Testis (tissue), 3 donors: ENCODE measurements around the gene FUT9. TPM values are rescaled to one million over a fixed set of nuclear protein-coding genes. Genes with fewer than 3 reads are reported as not detected.

ENCODE experiments used
- DNase-seq: peaks from one replicate; pipeline ENCODE4 v3.0.0-alpha.2; 2019
- H3K27ac ChIP-seq, 2 donors: fragments of 200-600 bp; sonication (generic); one replicate each; pipeline ENCODE4 v1.5.1; 2019
- H3K27me3 ChIP-seq: fragments of 200-600 bp; sonication (generic); one replicate; pipeline ENCODE4 v1.5.1; 2019
- H3K36me3 ChIP-seq: fragments of 200-600 bp; sonication (generic); one replicate; pipeline ENCODE4 v1.5.1; 2017; ENCODE audit warnings: low read depth; ENCODE audit errors: missing control alignments
- H3K4me1 ChIP-seq: fragments of 200-600 bp; sonication (generic); one replicate; pipeline ENCODE4 v1.5.1; 2019
- H3K4me3 ChIP-seq, 2 donors: fragments of 200-600 bp; sonication (generic); one replicate each; pipeline ENCODE4 v1.5.1; 2017 to 2019
- H3K9me3 ChIP-seq: fragments of 200-600 bp; sonication (generic); one replicate; pipeline ENCODE4 v1.5.1; 2017
- POLR2A ChIP-seq: fragments of 450-650 bp; IDR thresholded peaks from one replicate; pipeline ENCODE4 v1.6.1; 2017; ENCODE audit warnings: antibody characterized with exemption, mild to moderate bottlenecking, moderate library complexity
- WGBS, 2 donors: methylation state at CpG; one replicate each; pipeline ENCODE4 v1.1.5; 2018; 5-methylcytosine and 5-hydroxymethylcytosine counted together
- intact Hi-C: fragments of 100-400 bp; cut with DNase I; formaldehyde crosslinking; loops from one replicate; pipeline ENCODE4 v1.15.1; 2023; ENCODE audit warnings: low total_unique reads
- polyA plus RNA-seq: library from polyadenylated mRNA; stranded (reverse); fragments of 350-450 nt; fragmentation: Illumina TruSeq; extraction: RNeasy Lipid Tissue Mini Kit (QIAGEN cat#74804); gene quantifications from one replicate; pipeline ENCODE4 v1.2.3, GENCODE V29; 2014; ENCODE audit warnings: low read depth, low replicate concordance; ENCODE audit not compliant: insufficient read depth
- total RNA-seq, 2 donors: library from RNA; depleted of rRNA; stranded (reverse); fragments of >200 nt; gene quantifications; one replicate each; pipeline ENCODE4 v1.2.3, GENCODE V29; 2016
- TF ChIP-seq, protein P1 (sequence below), 3 experiments: fragments of 450-650 bp in 2 of 3; fragments of 200-600 bp in 1 of 3; sonication (generic) in 1 of 3; IDR thresholded peaks; one replicate each; pipeline ENCODE4 v1.5.1; 2016 to 2019; ENCODE audit warnings: antibody characterized with exemption in 3 of 3, mild to moderate bottlenecking in 2 of 3, moderate library complexity in 1 of 3

The FUT9 gene
- total and polyA plus RNA-seq, 3 donors from 2014 or later: 0.12 to 0.24 TPM; not detected in 1

DNA sequence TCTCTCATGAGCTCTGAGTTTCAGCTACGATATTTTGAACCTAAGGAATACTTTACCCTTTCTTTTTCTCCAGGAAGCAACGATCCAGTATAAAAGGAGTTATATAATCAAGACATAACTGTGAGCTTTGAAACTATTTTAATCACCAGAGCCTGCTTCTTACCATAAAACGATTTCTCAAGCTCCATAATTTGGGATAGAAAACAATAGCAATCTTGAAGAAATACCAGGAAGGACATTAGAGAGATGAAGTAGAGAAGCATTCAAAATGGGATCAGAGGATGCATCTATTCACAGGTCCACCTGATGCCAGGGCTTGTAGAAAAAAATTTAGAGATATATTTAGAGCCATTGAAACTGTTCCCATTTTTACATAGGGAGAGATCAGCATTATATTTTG, 135.9 kb downstream of the FUT9 start:
- no peaks in the 10 kb centered on the region for H3K4me1 ChIP-seq
- H3K36me3 ChIP-seq: no peaks in the 10 kb centered on the region
- no peak for DNase-seq
- no peaks in the 10 kb centered on the region for H3K9me3 ChIP-seq
- H3K4me3 ChIP-seq: no peak overlapping the region
- no peak for TF ChIP-seq POLR2A
- TF ChIP-seq, protein P1, sequence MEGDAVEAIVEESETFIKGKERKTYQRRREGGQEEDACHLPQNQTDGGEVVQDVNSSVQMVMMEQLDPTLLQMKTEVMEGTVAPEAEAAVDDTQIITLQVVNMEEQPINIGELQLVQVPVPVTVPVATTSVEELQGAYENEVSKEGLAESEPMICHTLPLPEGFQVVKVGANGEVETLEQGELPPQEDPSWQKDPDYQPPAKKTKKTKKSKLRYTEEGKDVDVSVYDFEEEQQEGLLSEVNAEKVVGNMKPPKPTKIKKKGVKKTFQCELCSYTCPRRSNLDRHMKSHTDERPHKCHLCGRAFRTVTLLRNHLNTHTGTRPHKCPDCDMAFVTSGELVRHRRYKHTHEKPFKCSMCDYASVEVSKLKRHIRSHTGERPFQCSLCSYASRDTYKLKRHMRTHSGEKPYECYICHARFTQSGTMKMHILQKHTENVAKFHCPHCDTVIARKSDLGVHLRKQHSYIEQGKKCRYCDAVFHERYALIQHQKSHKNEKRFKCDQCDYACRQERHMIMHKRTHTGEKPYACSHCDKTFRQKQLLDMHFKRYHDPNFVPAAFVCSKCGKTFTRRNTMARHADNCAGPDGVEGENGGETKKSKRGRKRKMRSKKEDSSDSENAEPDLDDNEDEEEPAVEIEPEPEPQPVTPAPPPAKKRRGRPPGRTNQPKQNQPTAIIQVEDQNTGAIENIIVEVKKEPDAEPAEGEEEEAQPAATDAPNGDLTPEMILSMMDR (IDR thresholded peaks at IDR 0.05): no peak
- no peak overlapping the region for H3K27ac ChIP-seq
- intact Hi-C loops: no loop called here
- WGBS, 2 donors: 85% methylated on average over 3 of the region's 3 CpGs
- no peaks in the 10 kb centered on the region for H3K27me3 ChIP-seq

DNA sequence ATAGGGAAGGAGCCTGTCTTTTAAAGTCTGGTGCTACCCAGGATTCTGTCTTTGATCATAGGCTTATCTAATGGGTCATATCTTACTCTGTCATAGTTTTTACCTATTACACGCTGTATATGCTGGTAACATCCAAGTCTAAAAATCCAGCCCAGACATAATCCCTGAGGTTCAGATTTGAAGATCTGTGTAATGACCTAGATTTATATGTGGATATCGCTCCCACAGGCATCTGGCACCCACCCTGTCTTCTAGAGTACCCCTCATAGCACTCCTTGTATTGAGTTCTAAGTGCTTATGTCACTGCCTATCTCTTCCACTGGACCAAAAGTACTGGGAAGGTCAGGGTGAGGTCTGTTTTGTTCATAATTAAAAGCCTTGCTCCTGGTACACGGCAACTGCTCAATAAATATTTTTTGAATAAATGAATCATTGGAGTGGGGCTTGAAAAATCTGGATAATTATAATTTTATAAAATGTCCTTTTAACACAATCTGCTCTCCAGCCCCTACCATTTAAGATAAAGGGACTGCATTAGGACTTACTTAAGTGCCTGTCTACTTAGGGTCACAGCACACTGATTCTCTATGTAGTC, 136.4 kb downstream of the FUT9 start:
- no peaks in the 10 kb centered on the region for H3K36me3 ChIP-seq
- no peak for DNase-seq
- H3K4me3 ChIP-seq: no peak overlapping the region
- H3K27ac ChIP-seq: no peak overlapping the region
- 87 to 95% methylated on average over 3 of the region's 3 CpGs for WGBS, 2 donors
- TF ChIP-seq, protein P1 (IDR thresholded peaks at IDR 0.05): no peak
- no peak for TF ChIP-seq POLR2A
- no peaks in the 10 kb centered on the region for H3K9me3 ChIP-seq
- intact Hi-C loops: no loop called here
- no peaks in the 10 kb centered on the region for H3K4me1 ChIP-seq
- no peaks in the 10 kb centered on the region for H3K27me3 ChIP-seq

DNA sequence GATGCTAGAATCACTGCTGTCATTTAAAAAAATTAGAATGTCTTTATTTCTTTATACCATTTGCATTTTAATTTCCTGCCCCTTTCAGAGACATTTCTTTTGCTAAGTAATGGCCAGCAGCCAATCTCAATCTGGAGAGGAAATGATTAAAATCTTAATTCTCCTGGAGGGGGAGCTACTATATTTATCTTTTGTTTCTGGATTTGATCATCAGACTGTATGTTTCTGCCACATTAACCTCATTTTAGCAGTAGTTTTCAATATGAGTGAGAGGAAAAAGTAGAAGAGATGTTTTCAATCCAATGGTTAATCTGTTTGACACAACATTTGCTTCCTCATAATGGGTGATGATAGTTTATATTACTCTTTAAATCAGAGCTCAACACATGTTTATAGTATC, 138.0 kb downstream of the FUT9 start:
- TF ChIP-seq, protein P1 (IDR thresholded peaks at IDR 0.05): no peak
- no peak for TF ChIP-seq POLR2A
- H3K36me3 ChIP-seq: no peaks in the 10 kb centered on the region
- no peak for DNase-seq
- H3K9me3 ChIP-seq: no peaks in the 10 kb centered on the region
- intact Hi-C loops: no loop called here
- H3K4me1 ChIP-seq: no peaks in the 10 kb centered on the region
- no peaks in the 10 kb centered on the region for H3K27me3 ChIP-seq
- no peak overlapping the region for H3K27ac ChIP-seq
- H3K4me3 ChIP-seq: no peak overlapping the region

DNA sequence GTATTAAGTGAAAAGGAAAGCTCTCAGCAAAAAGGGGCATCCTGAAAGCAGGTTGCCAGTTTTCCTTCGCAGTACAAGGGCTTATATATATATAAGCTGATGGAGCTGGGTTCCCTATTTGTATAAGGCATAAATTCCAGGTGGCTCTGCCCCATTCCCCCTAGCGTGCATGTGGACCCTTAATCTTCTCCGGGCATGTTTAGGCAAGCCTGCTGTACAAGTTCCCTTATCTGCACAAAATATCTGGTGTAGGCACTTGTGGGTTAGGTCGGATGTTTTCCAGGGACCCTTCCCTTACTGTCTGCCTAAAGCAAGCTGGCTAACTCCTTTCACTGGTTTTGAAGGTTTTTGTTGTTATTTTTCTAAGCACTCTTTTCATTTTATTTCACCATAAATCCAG, 140.7 kb downstream of the FUT9 start:
- TF ChIP-seq, protein P1 (IDR thresholded peaks at IDR 0.05): no peak
- TF ChIP-seq POLR2A: no peak
- WGBS, 2 donors: 64 to 70% methylated on average over 4 of the region's 4 CpGs
- DNase-seq: no peak
- Histone ChIP-seq H3K27ac (no peak overlapping the region), H3K4me1 (no peaks in the 10 kb centered on the region), H3K36me3 (no peaks in the 10 kb centered on the region), H3K27me3 (no peaks in the 10 kb centered on the region), H3K9me3 (no peaks in the 10 kb centered on the region), H3K4me3 (no peak overlapping the region)
- intact Hi-C loops: no loop called here

DNA sequence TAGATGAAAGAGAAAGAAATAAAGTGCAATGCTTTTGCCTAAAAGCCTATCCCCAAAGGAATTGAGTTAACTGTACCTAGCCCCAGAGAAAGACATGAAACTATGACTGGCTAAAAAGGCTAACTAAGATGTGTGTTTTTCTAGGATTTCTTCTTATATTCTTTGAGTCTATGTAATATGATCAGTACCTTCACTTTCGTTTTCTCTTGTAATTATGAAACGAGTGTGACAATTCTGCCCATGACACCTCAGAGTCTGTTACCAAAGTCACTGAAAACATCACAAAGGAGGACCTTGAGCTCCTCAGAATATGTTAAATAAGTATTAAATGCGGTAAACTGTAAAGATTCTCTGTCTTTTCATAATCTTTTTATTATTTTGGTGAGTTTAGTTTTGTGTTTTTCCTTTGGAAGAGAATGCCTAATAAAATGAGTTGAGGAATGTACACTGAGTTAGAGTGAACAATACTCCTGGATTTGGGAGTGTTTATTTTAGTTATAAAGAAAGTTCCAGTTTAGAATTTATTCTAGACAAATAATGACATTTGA, 141.3 kb downstream of the FUT9 start:
- no peak for DNase-seq
- Histone ChIP-seq H3K27ac (no peak overlapping the region), H3K9me3 (no peaks in the 10 kb centered on the region), H3K4me3 (no peak overlapping the region), H3K36me3 (no peaks in the 10 kb centered on the region), H3K27me3 (no peaks in the 10 kb centered on the region), H3K4me1 (no peaks in the 10 kb centered on the region)
- intact Hi-C loops: no loop called here
- 48 to 66% methylated on average over 3 of the region's 3 CpGs for WGBS, 2 donors
- no peak for TF ChIP-seq POLR2A
- TF ChIP-seq, protein P1 (IDR thresholded peaks at IDR 0.05): no peak
